HCT116 (cell line): ENCODE results near the gene HELZ2.

Experiments used
- ELF1 ChIP-seq: IDR thresholded peaks from 2 replicates; pipeline ENCODE4 v1.6.1; 2012; ENCODE audit warnings: low read depth, borderline replicate concordance
- FOSL1 ChIP-seq: IDR thresholded peaks from 2 replicates; pipeline ENCODE4 v1.6.1; 2012; ENCODE audit warnings: low read depth
- SIN3A ChIP-seq: IDR thresholded peaks from 2 replicates; pipeline ENCODE4 v1.6.1; 2012; ENCODE audit warnings: low read depth

GRCh38 chr20:63562461-63563224, 11.4 kb downstream of the HELZ2 start:
- TF ChIP-seq SIN3A (no peak), ELF1 (no peak), FOSL1 (no peak)
